ENCODE measurements around the gene IGSF1.

The IGSF1 gene

GRCh38 chrX:131273011-131273410, 16.1 kb downstream of the IGSF1 start:
- no peak for FAIRE-seq
- no peak for TF ChIP-seq CTCF (IDR thresholded peaks at IDR 0.05; ENCODE audit: insufficient read depth, missing control alignments)
- DNase-seq (ENCODE audit: insufficient read length, low spot score) = no peak

GRCh38 chrX:131271826-131272225, 17.3 kb downstream of the IGSF1 start:
- DNase-seq (ENCODE audit: insufficient read length, low spot score) = no peak
- no peak for FAIRE-seq
- no peak for TF ChIP-seq CTCF (IDR thresholded peaks at IDR 0.05; ENCODE audit: insufficient read depth, missing control alignments)

- DNase-seq (ENCODE audit: insufficient read length, low spot score) = no peak
- no peak for FAIRE-seq
- TF ChIP-seq CTCF (IDR thresholded peaks at IDR 0.05; ENCODE audit: insufficient read depth, missing control alignments) = no peak
These were observed 17.8 kb downstream of the IGSF1 start for GRCh38 chrX:131271274-131271673.

- DNase-seq (ENCODE audit: insufficient read length, low spot score) = no peak
- FAIRE-seq = no peak
- TF ChIP-seq CTCF (IDR thresholded peaks at IDR 0.05; ENCODE audit: insufficient read depth, missing control alignments) = no peak
These were observed 19.0 kb downstream of the IGSF1 start for GRCh38 chrX:131270080-131270479.

- TF ChIP-seq CTCF (IDR thresholded peaks at IDR 0.05; ENCODE audit: insufficient read depth, missing control alignments) = no peak
- FAIRE-seq (no peak), DNase-seq (ENCODE audit: insufficient read length, low spot score) (no peak)
These were observed 24.4 kb downstream of the IGSF1 start for GRCh38 chrX:131264665-131265064.

GRCh38 chrX:131264053-131264452, 25.1 kb downstream of the IGSF1 start:
- TF ChIP-seq CTCF (IDR thresholded peaks at IDR 0.05; ENCODE audit: insufficient read depth, missing control alignments) = no peak
- FAIRE-seq (no peak), DNase-seq (ENCODE audit: insufficient read length, low spot score) (no peak)

- no peak for TF ChIP-seq CTCF (IDR thresholded peaks at IDR 0.05; ENCODE audit: insufficient read depth, missing control alignments)
- FAIRE-seq (no peak), DNase-seq (ENCODE audit: insufficient read length, low spot score) (no peak)
These were observed 26.1 kb downstream of the IGSF1 start for GRCh38 chrX:131262738-131263679.
